ENCODE measurements around the gene LRRC32. TPM values are rescaled to one million over a fixed set of nuclear protein-coding genes. Genes with fewer than 3 reads are reported as not detected.

Gene LRRC32
- polyA plus RNA-seq, 2 of the 4 experiments (the other 2 are of a cell fraction), result 0.25 to 0.62 TPM

- no peak for DNase-seq (ENCODE audit: low read depth in 1 of 2, low spot score in 1 of 2)
- Histone ChIP-seq H3K4me3 (no peak overlapping the region), H3K4me2 (no peak overlapping the region), H3K4me1 (peaks cover 8% of the 10 kb centered on the region; the same call in 1 of the 3 replicates), H3K27ac (no peak overlapping the region), H3K9me3 (no peaks in the 10 kb centered on the region)
- TF ChIP-seq KDM1A (IDR thresholded peaks at IDR 0.05; ENCODE audit: low read depth) (no peak), ZSCAN20 (CRISPR knock-in tag; IDR thresholded peaks at IDR 0.05) (no peak), RAD21 (conservative IDR thresholded peaks at IDR 0.05 in 1 of 2, IDR thresholded peaks at IDR 0.05 in 1 of 2) (no peak)
- TF ChIP-seq, protein P1, sequence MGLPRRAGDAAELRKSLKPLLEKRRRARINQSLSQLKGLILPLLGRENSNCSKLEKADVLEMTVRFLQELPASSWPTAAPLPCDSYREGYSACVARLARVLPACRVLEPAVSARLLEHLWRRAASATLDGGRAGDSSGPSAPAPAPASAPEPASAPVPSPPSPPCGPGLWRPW (IDR thresholded peaks at IDR 0.05), result no peak
- 71% methylated on average over 5 of the region's 5 CpGs for WGBS (ENCODE audit: missing lambda C conversion rate)
- no peak for ATAC-seq
- CTCF ChIA-PET, result interaction anchor here (1.2 to 1.5 kb wide), 3 partner anchors 13 to 15 kb away, joined by 3 to 5 read pairs (median 4); no protein-coding TSS in a partner anchor
- no peak for FAIRE-seq
- POLR2A ChIA-PET, result no interaction called here
These were observed 3.7 kb downstream of the LRRC32 start for GRCh38 chr11:76666830-76667229.

- H3K4me2 ChIP-seq, result no peak overlapping the region
- WGBS (ENCODE audit: missing lambda C conversion rate), result 78% methylated on average over 6 of the region's 7 CpGs
- no peaks in the 10 kb centered on the region for H3K9me3 ChIP-seq
These were observed 4.1 kb downstream of the LRRC32 start for GRCh38 chr11:76666408-76666807.

GRCh38 chr11:76665921-76666351 lies 4.6 kb downstream of the LRRC32 start:
- FAIRE-seq (no peak), ATAC-seq (no peak), DNase-seq (ENCODE audit: low read depth in 1 of 2, low spot score in 1 of 2) (no peak)
- ChIA-PET CTCF (interaction anchor here (0.9 to 1.3 kb wide), 2 partner anchors 8 to 68 kb away, joined by 3 read pairs; no protein-coding TSS in a partner anchor), POLR2A (no interaction called here)
- no peak overlapping the region for H3K4me2 ChIP-seq
- no peak overlapping the region for H3K4me3 ChIP-seq
- H3K9me3 ChIP-seq, result no peaks in the 10 kb centered on the region
- H3K4me1 ChIP-seq, result peaks cover 6% of the 10 kb centered on the region; the same call in 1 of the 3 replicates
- 69% methylated on average over 6 of the region's 6 CpGs for WGBS (ENCODE audit: missing lambda C conversion rate)
- no peak overlapping the region for H3K27ac ChIP-seq
- TF ChIP-seq ZSCAN20 (CRISPR knock-in tag; IDR thresholded peaks at IDR 0.05) (no peak), POLR2AphosphoS2 (conservative IDR thresholded peaks at IDR 0.05; ENCODE audit: low read length) (no peak), EP300 (IDR thresholded peaks at IDR 0.05) (no peak), CTCF (IDR thresholded peaks at IDR 0.05) (no peak), EHMT2 (IDR thresholded peaks at IDR 0.05; ENCODE audit: low read depth) (no peak), POLR2A (IDR thresholded peaks at IDR 0.05; ENCODE audit: low read length) (no peak), EHF (CRISPR knock-in tag; IDR thresholded peaks at IDR 0.05) (no peak)
- TF ChIP-seq, protein P2, sequence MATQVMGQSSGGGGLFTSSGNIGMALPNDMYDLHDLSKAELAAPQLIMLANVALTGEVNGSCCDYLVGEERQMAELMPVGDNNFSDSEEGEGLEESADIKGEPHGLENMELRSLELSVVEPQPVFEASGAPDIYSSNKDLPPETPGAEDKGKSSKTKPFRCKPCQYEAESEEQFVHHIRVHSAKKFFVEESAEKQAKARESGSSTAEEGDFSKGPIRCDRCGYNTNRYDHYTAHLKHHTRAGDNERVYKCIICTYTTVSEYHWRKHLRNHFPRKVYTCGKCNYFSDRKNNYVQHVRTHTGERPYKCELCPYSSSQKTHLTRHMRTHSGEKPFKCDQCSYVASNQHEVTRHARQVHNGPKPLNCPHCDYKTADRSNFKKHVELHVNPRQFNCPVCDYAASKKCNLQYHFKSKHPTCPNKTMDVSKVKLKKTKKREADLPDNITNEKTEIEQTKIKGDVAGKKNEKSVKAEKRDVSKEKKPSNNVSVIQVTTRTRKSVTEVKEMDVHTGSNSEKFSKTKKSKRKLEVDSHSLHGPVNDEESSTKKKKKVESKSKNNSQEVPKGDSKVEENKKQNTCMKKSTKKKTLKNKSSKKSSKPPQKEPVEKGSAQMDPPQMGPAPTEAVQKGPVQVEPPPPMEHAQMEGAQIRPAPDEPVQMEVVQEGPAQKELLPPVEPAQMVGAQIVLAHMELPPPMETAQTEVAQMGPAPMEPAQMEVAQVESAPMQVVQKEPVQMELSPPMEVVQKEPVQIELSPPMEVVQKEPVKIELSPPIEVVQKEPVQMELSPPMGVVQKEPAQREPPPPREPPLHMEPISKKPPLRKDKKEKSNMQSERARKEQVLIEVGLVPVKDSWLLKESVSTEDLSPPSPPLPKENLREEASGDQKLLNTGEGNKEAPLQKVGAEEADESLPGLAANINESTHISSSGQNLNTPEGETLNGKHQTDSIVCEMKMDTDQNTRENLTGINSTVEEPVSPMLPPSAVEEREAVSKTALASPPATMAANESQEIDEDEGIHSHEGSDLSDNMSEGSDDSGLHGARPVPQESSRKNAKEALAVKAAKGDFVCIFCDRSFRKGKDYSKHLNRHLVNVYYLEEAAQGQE (IDR thresholded peaks at IDR 0.05), result no peak

More at GRCh38 chr11:76666408-76666807, 4.1 kb downstream of the LRRC32 start:
- TF ChIP-seq ZFP36 (IDR thresholded peaks at IDR 0.05; ENCODE audit: borderline replicate concordance, partially characterized antibody) (no peak), ESRRA (IDR thresholded peaks at IDR 0.05; ENCODE audit: borderline replicate concordance, low read length) (no peak), FOXS1 (CRISPR knock-in tag; IDR thresholded peaks at IDR 0.05) (no peak), HOXA7 (CRISPR knock-in tag; IDR thresholded peaks at IDR 0.05) (no peak), USF2 (IDR thresholded peaks at IDR 0.05) (no peak), FOSL2 (IDR thresholded peaks at IDR 0.05) (no peak), FOSL2 (CRISPR knock-in tag; IDR thresholded peaks at IDR 0.05) (no peak), CEBPB (IDR thresholded peaks at IDR 0.05) (no peak), JUNB (IDR thresholded peaks at IDR 0.05) (no peak), HOXB13 (CRISPR knock-in tag; IDR thresholded peaks at IDR 0.05; ENCODE audit: low read depth) (no peak), CHD4 (IDR thresholded peaks at IDR 0.05; ENCODE audit: borderline replicate concordance) (no peak), CBX8 (IDR thresholded peaks at IDR 0.05) (no peak), RAD21 (conservative IDR thresholded peaks at IDR 0.05 in 1 of 2, IDR thresholded peaks at IDR 0.05 in 1 of 2) (no peak), SMC3 (IDR thresholded peaks at IDR 0.05) (no peak), HDAC2 (IDR thresholded peaks at IDR 0.05) (no peak)
- TF ChIP-seq, protein P2 (IDR thresholded peaks at IDR 0.05), result no peak
- TF ChIP-seq, protein P1 (IDR thresholded peaks at IDR 0.05), result no peak
- Histone ChIP-seq H3K4me1 (peaks cover 8% of the 10 kb centered on the region; the same call in 1 of the 3 replicates), H3K27ac (no peak overlapping the region), H3K4me3 (no peak overlapping the region)
- ChIA-PET CTCF (interaction anchor here (1.5 kb wide), 1 partner anchor 14 kb away, joined by 5 read pairs; no protein-coding TSS in a partner anchor), POLR2A (no interaction called here)
- FAIRE-seq, result no peak
- no peak for DNase-seq (ENCODE audit: low read depth in 1 of 2, low spot score in 1 of 2)
- ATAC-seq, result no peak

Measured in A549 (cell line).